Measurements from ENCODE around the gene TMCC1.
"Not testable (repeated sequence)": the region's sequence is repeated elsewhere in the genome, so short reads cannot be mapped to it uniquely, and the experiment has no call there.

The TMCC1 gene

DNA sequence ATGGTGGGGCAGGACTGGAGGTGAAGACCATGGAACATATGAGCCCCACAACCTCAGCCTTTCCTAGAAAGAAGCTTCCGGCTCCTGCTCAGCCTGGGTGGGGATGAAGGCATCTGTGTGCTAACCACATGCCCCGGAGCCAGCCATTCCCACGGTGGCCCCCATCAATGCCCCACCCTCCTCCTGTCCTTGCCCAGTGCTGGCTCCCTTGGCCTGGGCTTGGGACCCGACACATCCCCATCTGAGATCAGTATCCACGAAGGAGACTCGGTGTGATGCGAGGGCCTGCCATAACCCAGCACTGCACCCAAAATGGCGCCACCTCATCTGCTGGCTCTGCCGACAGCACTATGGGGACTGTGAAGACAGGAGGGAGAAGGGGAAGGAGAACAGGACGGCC lies 270.6 kb downstream of the TMCC1 start:
- no peak for DNase-seq (ENCODE audit: low spot score)

DNA sequence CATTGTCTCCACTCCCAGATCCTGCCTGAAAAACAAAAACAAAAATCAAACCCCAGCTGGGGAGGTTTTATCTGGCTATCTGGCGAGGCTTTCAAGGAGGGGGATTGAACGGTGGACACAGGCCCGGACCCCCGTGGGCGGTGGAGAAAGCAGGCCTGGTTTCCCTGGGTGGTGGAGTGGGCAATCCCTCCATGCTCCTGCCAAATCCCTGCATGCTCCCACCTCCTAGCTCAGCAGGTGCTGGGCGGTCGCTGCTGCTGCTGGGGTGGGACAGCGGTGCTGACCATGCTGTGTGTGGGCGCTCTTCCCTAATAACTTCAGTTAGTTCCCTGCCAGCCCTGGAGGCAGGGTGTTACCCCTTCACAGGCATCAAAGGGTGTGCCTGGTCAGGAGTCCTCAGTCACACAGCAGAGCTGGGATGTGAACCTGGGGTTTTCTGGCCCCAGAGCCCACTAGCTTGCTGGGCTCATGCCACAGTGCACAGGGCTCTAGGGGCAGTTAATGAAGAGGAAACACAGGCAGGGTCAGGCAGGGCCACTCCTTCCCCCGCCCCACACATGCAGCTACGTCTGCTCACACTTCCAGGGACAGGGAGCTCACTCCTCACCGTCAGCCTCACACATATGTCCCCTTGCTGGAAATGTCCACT lies 271.2 kb downstream of the TMCC1 start:
- DNase-seq (ENCODE audit: low spot score), result no peak

DNA sequence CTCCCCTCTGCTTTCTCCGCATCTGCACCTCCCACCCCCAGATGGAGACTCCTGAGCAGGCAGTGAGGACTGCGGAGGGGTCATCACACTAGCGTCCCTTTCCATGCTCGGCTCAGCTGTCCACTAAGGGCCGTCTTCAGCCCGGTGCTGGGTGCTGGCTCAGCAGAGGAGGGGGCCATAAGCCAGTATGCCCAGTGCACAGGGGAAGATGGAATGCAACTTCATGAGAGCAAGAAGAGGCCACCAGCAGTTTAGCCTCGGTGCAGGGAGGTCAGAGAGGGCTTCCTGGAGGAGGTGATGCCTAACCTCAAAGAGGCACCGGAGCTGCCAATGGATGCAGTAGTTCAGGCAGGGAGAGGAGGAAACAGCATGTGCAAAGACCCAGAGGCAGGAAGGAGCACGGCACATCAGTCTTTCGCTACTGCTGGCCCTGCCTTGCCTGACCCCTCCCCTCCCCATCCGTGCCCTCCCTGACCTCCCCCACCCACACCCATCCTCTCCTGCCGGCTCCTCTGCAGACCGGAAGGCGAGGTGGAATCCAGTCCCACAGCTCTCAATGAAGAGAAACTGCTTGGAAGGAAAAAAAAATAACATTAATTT lies 271.8 kb downstream of the TMCC1 start:
- no peak for DNase-seq (ENCODE audit: low spot score)

DNA sequence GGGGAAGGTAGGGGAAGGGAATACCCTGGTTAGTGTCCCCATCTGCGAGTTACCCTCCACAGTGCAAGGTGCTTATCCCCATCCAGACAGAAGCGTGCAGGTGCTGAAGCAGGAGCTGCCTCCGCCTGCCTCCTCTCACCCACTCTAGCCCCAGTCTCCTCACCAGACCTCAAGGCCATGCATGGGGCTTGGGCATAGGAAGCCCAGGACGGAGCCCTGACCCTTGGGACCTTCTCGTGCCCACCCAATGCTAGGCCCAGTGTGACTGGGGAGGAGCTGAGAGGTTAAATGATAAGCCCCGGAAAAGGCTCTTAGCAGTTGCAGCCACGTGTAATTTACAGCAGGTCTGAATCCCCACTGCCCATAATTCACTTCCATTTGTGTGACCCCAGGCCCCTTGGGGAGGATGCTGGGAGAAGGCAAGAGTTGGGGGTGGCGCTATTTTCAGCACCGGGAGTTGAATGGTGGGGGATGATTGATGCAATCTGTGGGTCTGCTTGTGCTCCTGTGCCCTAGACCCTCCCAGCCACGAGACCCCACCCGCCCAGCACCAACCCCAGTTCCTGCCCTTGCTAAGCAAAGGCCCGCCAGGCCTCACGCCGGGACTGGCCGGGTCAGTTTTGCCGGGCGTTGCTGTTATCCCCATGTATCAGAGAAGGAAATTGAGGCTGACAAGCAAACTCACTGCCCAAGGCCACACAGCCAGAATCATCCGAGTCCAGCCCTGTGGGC lies 272.5 kb downstream of the TMCC1 start:
- no peak for DNase-seq (ENCODE audit: low spot score)

DNA sequence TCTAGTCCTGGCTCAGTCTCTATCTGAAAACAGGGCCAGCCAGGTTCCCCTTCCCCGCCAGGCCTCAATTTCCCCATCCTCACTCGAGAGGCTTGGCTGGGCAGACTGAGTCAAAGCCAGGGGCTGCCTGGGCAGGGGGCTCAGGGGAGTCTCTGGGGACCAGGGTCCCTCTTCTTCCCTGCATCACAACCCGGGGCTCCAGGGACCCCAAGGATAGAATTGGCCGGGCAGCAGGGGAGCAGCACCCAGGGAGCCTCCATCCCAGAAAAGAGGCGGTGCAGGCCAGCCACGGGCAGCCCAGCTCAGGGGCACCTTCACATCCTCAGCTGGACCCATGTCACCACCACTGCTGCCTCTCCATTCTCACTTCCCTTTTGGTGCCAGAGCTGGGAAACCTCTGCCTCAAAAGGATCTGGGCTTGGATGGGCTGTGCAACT lies 273.8 kb downstream of the TMCC1 start:
- no peak for DNase-seq (ENCODE audit: low spot score)

DNA sequence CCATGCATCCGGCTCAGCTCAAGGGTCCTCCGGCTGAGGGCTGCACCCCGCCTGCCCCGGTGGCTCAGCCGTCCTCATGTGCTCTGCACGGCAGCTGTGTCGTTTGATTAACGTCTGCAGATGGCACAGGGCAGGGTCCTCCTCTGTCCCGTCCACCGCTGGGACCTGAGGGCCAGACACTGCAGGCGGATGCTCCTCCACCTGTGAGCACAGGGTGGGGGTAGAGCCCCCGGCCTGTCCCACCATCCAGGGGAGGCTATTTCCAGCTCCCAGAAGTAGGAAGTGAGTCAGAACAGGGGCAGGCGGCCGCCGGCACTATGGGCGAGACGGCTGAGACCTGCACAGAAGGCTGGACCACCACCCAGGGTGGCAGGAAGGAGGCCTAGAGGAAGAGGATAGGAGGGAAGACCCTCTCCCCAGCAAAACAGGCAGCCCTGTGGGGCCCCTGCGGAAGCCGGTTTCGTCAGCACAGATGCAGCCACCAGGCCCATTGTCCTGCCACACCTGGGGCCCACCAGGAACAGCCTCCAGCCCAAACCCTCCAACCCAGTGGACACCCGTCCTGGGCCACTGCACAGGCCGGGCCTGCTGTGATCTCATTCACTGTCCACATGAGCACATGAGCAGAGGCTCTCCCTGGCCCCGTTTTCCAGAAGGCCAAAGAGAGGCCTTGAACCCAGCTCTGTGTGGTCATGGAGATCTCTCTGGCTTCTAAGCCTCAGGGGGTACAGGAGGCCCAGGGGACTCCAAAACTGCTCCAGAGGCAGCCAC lies 274.4 kb downstream of the TMCC1 start:
- no peak for DNase-seq (ENCODE audit: low spot score)

- no peak for DNase-seq (ENCODE audit: low spot score)
Measured at GRCh38 chr3:129618186-129618820, 275.2 kb downstream of the TMCC1 start.

DNA sequence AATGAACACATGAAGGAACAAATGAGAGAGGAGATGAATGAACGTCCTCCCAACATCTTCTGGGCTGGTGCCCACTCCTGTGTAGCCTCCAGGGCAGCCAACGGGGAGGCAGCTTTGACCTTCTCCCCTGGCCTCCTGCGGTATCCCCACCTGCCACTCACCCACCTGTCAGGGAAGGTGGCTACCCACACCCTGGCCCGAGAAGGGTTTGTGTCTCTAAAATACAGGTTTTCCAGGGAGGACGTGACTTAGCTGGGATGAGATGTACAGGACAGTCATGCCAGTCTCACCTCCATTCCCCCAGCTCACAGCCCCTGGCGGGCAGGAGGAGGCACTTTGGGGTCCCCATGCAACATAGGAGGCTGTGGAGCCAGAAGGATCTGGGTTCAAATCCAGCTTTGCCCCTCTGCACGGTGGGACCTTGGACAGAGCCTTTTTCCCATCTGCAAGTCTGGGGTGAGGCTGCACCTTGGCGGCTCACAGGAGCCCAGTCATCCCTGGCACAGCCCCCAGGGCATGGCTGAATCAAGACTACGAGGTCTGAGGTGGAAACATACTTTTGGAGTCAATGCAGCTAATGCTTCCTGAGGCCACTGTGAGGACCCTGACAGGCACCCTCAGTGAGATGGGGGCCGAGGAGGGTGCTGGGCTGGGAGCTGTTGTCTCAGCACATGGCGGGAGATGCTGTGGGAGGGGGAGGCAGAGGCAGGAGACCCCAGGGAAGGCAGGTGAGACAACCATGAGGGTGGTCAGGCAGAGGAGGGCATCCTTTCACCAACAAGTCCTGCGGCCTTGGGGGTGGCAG lies 275.9 kb downstream of the TMCC1 start:
- DNase-seq (ENCODE audit: low spot score), result no peak

GRCh38 chr3:129616713-129617112 lies 276.8 kb downstream of the TMCC1 start:
- DNase-seq (ENCODE audit: low spot score), result no peak

GRCh38 chr3:129616291-129616690 lies 277.2 kb downstream of the TMCC1 start:
- no peak for DNase-seq (ENCODE audit: low spot score)

- no peak for DNase-seq (ENCODE audit: low spot score)
Measured at GRCh38 chr3:129615751-129616281, 277.7 kb downstream of the TMCC1 start.

GRCh38 chr3:129614927-129615363 lies 278.6 kb downstream of the TMCC1 start:
- DNase-seq (ENCODE audit: low spot score), result no peak

- no peak for DNase-seq (ENCODE audit: low spot score)
Measured at GRCh38 chr3:129614435-129614834, 279.1 kb downstream of the TMCC1 start.

GRCh38 chr3:129613367-129613740 lies 280.2 kb downstream of the TMCC1 start:
- DNase-seq (ENCODE audit: low spot score), result no peak

GRCh38 chr3:129612534-129613366 lies 280.8 kb downstream of the TMCC1 start:
- no peak for DNase-seq (ENCODE audit: low spot score)

GRCh38 chr3:129611812-129612533 lies 281.5 kb downstream of the TMCC1 start:
- DNase-seq (ENCODE audit: low spot score), result no peak

- DNase-seq (ENCODE audit: low spot score), result no peak
Measured at GRCh38 chr3:129611446-129611800, 282.1 kb downstream of the TMCC1 start.

DNA sequence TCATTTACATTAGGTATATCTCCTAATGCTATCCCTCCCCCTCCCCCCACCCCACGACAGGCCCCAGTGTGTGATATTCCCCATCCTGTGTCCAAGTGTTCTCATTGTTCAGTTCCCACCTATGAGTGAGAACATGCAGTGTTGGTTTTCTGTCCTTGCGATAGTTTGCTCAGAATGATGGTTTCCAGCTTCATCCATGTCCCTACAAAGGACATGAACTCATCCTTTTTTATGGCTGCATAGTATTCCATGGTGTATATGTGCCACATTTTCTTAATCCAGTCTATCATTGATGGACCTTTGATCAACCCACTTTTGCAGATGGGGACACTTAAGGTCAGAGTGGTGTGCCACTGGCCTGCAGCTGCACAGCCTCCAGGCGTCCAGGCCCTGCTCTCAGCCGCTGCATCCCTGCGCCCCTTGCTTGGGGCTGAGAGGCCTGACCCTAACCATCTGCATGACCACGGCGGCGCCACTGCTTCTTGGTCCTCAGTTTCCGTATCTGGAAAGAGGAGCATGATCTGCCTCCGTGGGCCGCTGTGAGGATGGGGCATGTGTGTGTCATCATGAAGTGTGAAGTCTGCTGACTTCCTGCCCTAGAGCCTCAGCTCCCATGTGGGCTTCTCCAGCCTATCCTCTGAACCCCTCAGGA lies 282.6 kb downstream of the TMCC1 start:
- not testable (repeated sequence) for DNase-seq (ENCODE audit: low spot score)

GRCh38 chr3:129610276-129610675 lies 283.2 kb downstream of the TMCC1 start:
- DNase-seq (ENCODE audit: low spot score), result no peak

Data from SW480 (cell line).